Fibroblast of mammary gland (primary cell): ENCODE results near the gene AKT1.

ENCODE experiments used
- DNase-seq: peaks from one replicate; pipeline ENCODE4 v3.0.0-alpha.2; 2010; ENCODE audit warnings: low read depth
- H3K4me3 ChIP-seq: 2 replicates; pipeline ENCODE4 v1.5.1; 2011; ENCODE audit warnings: low read depth, mild to moderate bottlenecking, low read length, moderate library complexity; ENCODE audit not compliant: control insufficient read depth
- CTCF ChIP-seq: conservative IDR thresholded peaks from 2 replicates; pipeline ENCODE4 v1.5.1; 2011; ENCODE audit warnings: low read depth, low read length, inconsistent platforms; ENCODE audit not compliant: control insufficient read depth, insufficient read depth

Gene AKT1

GRCh38 chr14:104786726-104787675 is 8.5 kb downstream of the AKT1 start:
- TF ChIP-seq CTCF = no peak
- DNase-seq = no peak
- H3K4me3 ChIP-seq = no peak overlapping the region

DNA sequence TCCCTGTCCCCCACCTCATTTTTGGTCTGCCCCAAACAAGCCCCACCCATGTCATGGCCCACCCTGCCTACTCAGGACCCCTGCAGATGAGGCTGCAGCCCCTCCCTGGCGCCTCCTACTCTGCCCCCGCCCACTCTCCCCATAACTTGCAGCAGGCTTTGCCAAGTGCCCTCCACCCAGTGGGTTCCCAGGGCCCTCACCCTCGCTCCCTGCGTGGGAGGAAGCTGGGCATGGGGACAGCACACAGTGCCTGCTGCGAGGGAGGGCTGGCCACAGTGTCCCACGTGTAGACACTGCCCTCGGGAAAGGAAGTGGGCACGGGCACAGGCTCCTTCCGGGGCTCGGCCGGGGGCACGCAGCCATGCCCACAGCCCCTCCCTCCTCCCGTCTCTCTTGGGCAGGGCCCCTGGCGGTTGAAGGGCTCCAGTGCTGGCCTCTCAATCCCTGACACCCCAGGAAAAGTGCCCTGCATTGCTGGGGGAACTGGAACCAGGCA is 9.4 kb downstream of the AKT1 start:
- no peak for TF ChIP-seq CTCF
- no peak for DNase-seq
- H3K4me3 ChIP-seq = no peak overlapping the region

DNA sequence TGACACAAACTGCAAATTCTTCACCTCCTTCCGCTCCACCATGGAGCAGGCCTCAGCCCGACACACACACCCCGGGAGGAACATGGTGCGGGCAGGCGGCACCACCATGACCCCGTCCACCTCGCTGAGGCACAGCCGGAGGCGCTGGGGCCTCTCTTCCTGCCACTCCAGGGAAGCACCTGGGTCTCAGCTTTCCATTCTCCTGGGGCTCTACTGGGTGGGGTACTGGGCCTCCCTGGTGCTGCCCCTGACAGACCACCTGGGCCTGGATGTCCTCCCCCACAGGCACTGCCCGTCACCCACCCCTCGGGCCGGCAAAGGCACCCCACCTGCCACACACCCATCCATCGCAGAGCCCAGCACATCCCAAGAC is 9.9 kb downstream of the AKT1 start:
- no peak overlapping the region for H3K4me3 ChIP-seq
- TF ChIP-seq CTCF = no peak
- no peak for DNase-seq

DNA sequence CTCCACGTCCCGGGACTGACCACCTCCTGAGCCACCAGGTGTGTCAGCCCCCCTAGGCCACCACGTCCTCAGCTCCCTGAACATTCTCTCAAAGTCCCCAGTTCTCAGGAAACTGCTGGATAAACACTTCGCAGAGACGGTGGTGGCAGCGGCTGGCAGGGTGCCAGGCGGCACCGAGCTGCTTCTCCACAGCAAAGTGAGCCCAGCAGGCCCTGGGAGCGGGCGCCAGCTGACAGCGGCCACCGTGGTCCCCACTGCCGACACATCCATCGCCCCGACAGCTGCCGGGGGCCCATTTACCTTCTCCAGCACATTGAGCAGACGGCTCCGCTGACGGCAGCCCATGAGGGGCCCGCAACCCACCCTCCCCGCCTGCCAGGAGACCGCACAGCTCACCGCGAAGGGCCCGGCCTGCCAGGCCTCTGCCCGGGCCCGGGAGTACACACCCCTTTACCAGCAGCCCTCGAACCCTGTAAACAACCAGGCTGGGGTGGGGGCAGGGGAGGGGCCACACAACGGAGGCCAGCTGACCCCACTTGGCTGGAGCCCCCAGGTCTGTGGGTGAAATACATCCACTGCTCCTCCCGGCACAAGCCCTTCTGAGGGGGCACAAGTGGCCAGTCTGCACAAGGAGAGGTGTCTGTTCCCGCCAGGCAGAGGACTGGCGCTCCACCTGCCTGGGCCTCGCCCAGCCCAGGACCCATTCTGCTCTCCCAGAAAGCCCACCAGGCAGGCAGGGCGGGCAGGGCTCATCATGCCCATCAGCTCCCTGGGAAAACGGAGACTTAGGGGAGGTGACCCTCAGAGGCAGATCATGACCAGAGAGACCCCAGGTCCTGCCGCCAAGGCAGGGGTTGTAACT is 10.5 kb downstream of the AKT1 start:
- TF ChIP-seq CTCF = no peak
- no peak overlapping the region for H3K4me3 ChIP-seq
- DNase-seq = no peak

GRCh38 chr14:104784218-104784568 is 11.4 kb downstream of the AKT1 start:
- no peak overlapping the region for H3K4me3 ChIP-seq
- DNase-seq = no peak
- TF ChIP-seq CTCF = no peak

GRCh38 chr14:104783484-104784217 is 11.9 kb downstream of the AKT1 start:
- TF ChIP-seq CTCF = no peak
- DNase-seq = no peak
- H3K4me3 ChIP-seq = no peak overlapping the region
